GM18526 (cell line): ENCODE measurements around the gene SNX21.

ENCODE experiments used
- POLR2A ChIP-seq: IDR thresholded peaks from 3 replicates; pipeline ENCODE4 v1.6.1; 2011; ENCODE audit not compliant: insufficient read length; ENCODE audit errors: extremely low read depth

Gene SNX21

GRCh38 chr20:45883100-45883469 lies 49.5 kb downstream of the SNX21 start:
- no peak for TF ChIP-seq POLR2A

- no peak for TF ChIP-seq POLR2A
Measured at GRCh38 chr20:45886590-45887345, 53.2 kb downstream of the SNX21 start.

- TF ChIP-seq POLR2A = no peak
Measured at GRCh38 chr20:45887346-45887715, 53.7 kb downstream of the SNX21 start, which contains the start of gene SPATA25. SPATA25 (minus strand) TSS chr20:45887622; CDS start chr20:45887590, 32 bp downstream.

- no peak for TF ChIP-seq POLR2A
Measured at GRCh38 chr20:45888681-45889080, 55.1 kb downstream of the SNX21 start.

- TF ChIP-seq POLR2A = peak; percentile 14
Measured at GRCh38 chr20:45890077-45890984, 56.7 kb downstream of the SNX21 start.

GRCh38 chr20:45890985-45891983 lies 57.7 kb downstream of the SNX21 start, which contains the start of the genes CTSA and NEURL2:
CTSA (plus strand) TSS chr20:45891335; CDS start chr20:45891569, 234 bp downstream.
NEURL2 (minus strand) TSS chr20:45891208; CDS start chr20:45890991, 217 bp downstream.
- TF ChIP-seq POLR2A = peak; percentile 70

GRCh38 chr20:45892049-45892825 lies 58.6 kb downstream of the SNX21 start:
- TF ChIP-seq POLR2A = no peak
